ENCODE measurements around the gene TMEM88. TPM values are rescaled to one million over a fixed set of nuclear protein-coding genes. Genes with fewer than 3 reads are reported as not detected.

The TMEM88 gene
- total and polyA plus RNA-seq, 2 of the 13 experiments (the other 11 are each of a cell fraction or from before 2014, with no cell fraction given): 0.31 to 0.66 TPM

- no peak for TF ChIP-seq RERE (CRISPR knock-in tag; IDR thresholded peaks at IDR 0.05; ENCODE audit: low read depth)
- TF ChIP-seq NR2F6 (IDR thresholded peaks at IDR 0.05): no peak
- TF ChIP-seq NR2F6 (CRISPR knock-in tag; IDR thresholded peaks at IDR 0.05): peak; percentile 35; the same call in 1 of the 2 replicates
- TF ChIP-seq MAZ (IDR thresholded peaks at IDR 0.05; ENCODE audit: borderline replicate concordance, low read depth, low read length): peak; percentile 52
- TF ChIP-seq MAZ (CRISPR knock-in tag; IDR thresholded peaks at IDR 0.05; ENCODE audit: low read depth): peak; percentile 73
- no peak for TF ChIP-seq ZBTB26 (CRISPR knock-in tag; IDR thresholded peaks at IDR 0.05; ENCODE audit: borderline replicate concordance)
- TF ChIP-seq CENPBD1 (CRISPR knock-in tag; IDR thresholded peaks at IDR 0.05; ENCODE audit: borderline replicate concordance, low read depth): no peak
- TF ChIP-seq RBM22 (optimal IDR thresholded peaks at IDR 0.05; ENCODE audit: low read length): no peak
- no peak for TF ChIP-seq ZBTB37 (CRISPR knock-in tag; IDR thresholded peaks at IDR 0.05)
- TF ChIP-seq ARID4A (CRISPR knock-in tag; IDR thresholded peaks at IDR 0.05; ENCODE audit: borderline replicate concordance): peak; percentile 82; the same call in 1 of the 2 replicates
- TF ChIP-seq ZNF430 (CRISPR knock-in tag; IDR thresholded peaks at IDR 0.05): peak; percentile 40; the same call in 1 of the 2 replicates
- 0 out of 2 replicates have a peak, but pooled peaks have one; percentile 32 for TF ChIP-seq ZNF343 (CRISPR knock-in tag; IDR thresholded peaks at IDR 0.05)
- no peak; the same call in 1 of the 2 replicates for TF ChIP-seq MTA1 (CRISPR knock-in tag; IDR thresholded peaks at IDR 0.05; ENCODE audit: borderline replicate concordance)
- TF ChIP-seq TSC22D2 (CRISPR knock-in tag; IDR thresholded peaks at IDR 0.05; ENCODE audit: borderline replicate concordance): no peak
- TF ChIP-seq PHF8 (CRISPR knock-in tag; IDR thresholded peaks at IDR 0.05): peak; percentile 62
Observed at GRCh38 chr17:7843536-7844291, 11.2 kb upstream of the TMEM88 start (continued).

All from HepG2 (cell line).